Glutamatergic neuron (in vitro differentiated cells): ENCODE results near the gene CCDC197. TPM values are rescaled to one million over a fixed set of nuclear protein-coding genes. Genes with fewer than 3 reads are reported as not detected.

Experiments
- DNase-seq: peaks from one replicate; pipeline ENCODE4 v3.0.0; 2022
- H3K27ac Mint-ChIP-seq: one replicate; pipeline ENCODE4 v1.8.0; 2020; ENCODE audit warnings: mild to moderate bottlenecking, mixed read lengths, inconsistent platforms; ENCODE audit not compliant: unreplicated experiment
- H3K27me3 Mint-ChIP-seq: one replicate; pipeline ENCODE4 v1.8.0; 2020; ENCODE audit warnings: mild to moderate bottlenecking, moderate library complexity, mixed read lengths, inconsistent platforms; ENCODE audit not compliant: unreplicated experiment
- H3K36me3 Mint-ChIP-seq: one replicate; pipeline ENCODE4 v1.8.0; 2020; ENCODE audit warnings: mild to moderate bottlenecking, mixed read lengths, inconsistent platforms; ENCODE audit not compliant: unreplicated experiment
- H3K4me1 Mint-ChIP-seq: one replicate; pipeline ENCODE4 v1.8.0; 2020; ENCODE audit warnings: mild to moderate bottlenecking, low read depth, mixed read lengths, inconsistent platforms; ENCODE audit not compliant: unreplicated experiment
- H3K4me3 Mint-ChIP-seq: one replicate; pipeline ENCODE4 v1.8.0; 2020; ENCODE audit warnings: mild to moderate bottlenecking, mixed read lengths, inconsistent platforms; ENCODE audit not compliant: unreplicated experiment
- H3K9me3 Mint-ChIP-seq: one replicate; pipeline ENCODE4 v1.8.0; 2020; ENCODE audit warnings: mild to moderate bottlenecking, moderate library complexity, mixed read lengths, inconsistent platforms; ENCODE audit not compliant: unreplicated experiment
- CTCF ChIP-seq: fragments of 200-600 bp; sonication (generic); IDR thresholded peaks from one replicate; pipeline ENCODE4 v1.5.0; 2021; ENCODE audit not compliant: partially characterized antibody, unreplicated experiment
- total RNA-seq: library from RNA; stranded (reverse); fragmentation: NEBNext Ultra II Directional; extraction: Animal tissue kit (Norgen Biotek cat#: 25700); gene quantifications from one replicate; pipeline ENCODE4 v1.2.1, GENCODE V29; 2021; ENCODE audit not compliant: unreplicated experiment

Gene CCDC197
- total RNA-seq, 1 donor from 2014 or later: not detected

- no peak for DNase-seq
- Mint-ChIP-seq H3K4me1 (peaks cover 6% of the 10 kb centered on the region), H3K27me3 (peaks cover 10% of the 10 kb centered on the region), H3K9me3 (peaks cover 13% of the 10 kb centered on the region), H3K4me3 (peak overlapping the region; percentile 20), H3K27ac (peak overlapping the region; percentile 79), H3K36me3 (peaks cover 4% of the 10 kb centered on the region)
- no peak for TF ChIP-seq CTCF
Measured at GRCh38 chr14:94043111-94043755, 46.1 kb downstream of the CCDC197 start.

GRCh38 chr14:94043756-94044475 is 46.8 kb downstream of the CCDC197 start:
- no peak for TF ChIP-seq CTCF
- H3K4me1 Mint-ChIP-seq: peaks cover 6% of the 10 kb centered on the region
- H3K4me3 Mint-ChIP-seq: peak overlapping the region; percentile 20
- DNase-seq: no peak
- H3K9me3 Mint-ChIP-seq: peaks cover 14% of the 10 kb centered on the region
- peaks cover 10% of the 10 kb centered on the region for H3K27me3 Mint-ChIP-seq
- H3K36me3 Mint-ChIP-seq: peaks cover 4% of the 10 kb centered on the region
- peak overlapping the region; percentile 79 for H3K27ac Mint-ChIP-seq

DNA sequence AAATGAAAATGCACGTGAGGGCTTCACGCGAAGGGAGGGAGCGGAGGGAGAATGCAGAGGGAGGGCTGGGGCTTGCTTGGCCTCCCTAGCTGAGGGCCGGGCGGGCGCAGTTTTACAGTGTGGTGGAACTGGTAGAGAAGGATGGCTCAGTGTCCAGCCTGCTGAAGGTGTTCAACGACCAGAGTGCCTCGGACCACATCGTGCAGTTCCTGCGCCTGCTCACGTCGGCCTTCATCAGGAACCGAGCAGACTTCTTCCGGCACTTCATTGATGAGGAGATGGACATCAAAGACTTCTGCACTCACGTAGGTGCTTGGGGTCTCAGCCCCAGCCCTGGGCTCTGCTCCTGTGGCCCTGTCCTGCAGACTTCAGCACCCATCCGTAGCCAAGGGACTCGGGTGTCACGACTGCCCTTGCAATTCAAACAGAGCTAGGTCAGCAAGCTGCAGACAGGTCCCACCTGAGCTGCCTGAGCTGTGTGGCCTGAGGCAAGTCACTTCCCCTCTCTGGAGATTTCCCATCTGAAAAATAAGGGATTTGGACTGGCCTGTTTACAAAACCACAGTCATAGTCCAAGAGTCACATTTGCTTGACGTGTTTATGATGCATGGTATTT is 47.5 kb downstream of the CCDC197 start:
- Mint-ChIP-seq H3K27ac (no peak overlapping the region), H3K4me1 (peaks cover 6% of the 10 kb centered on the region), H3K36me3 (no peaks in the 10 kb centered on the region), H3K9me3 (peaks cover 14% of the 10 kb centered on the region), H3K27me3 (peaks cover 10% of the 10 kb centered on the region), H3K4me3 (no peak overlapping the region)
- DNase-seq: no peak
- TF ChIP-seq CTCF: no peak

DNA sequence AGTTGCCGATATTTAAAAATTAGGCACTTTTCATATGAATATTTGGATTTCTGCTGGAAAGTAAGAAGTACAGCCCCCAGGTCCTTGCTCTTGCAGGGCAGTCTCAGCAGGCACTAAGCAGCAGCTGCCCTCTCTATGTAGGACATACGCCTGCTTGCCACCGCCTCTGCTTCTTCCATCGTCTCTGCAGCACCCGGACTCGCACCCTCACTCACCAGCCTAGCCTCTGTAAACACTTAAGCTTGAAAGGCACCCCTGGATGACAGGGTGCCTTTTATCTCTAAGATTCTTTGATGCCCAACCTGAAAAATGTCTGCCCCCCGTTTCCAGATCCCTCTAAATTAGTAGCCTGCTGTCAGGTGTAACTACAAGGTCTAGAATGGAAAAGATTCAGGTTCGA is 48.0 kb downstream of the CCDC197 start:
- peak overlapping the region; percentile 34 for H3K4me3 Mint-ChIP-seq
- H3K36me3 Mint-ChIP-seq: no peaks in the 10 kb centered on the region
- H3K27me3 Mint-ChIP-seq: peaks cover 10% of the 10 kb centered on the region
- H3K4me1 Mint-ChIP-seq: peaks cover 6% of the 10 kb centered on the region
- no peak for TF ChIP-seq CTCF
- no peak overlapping the region for H3K27ac Mint-ChIP-seq
- H3K9me3 Mint-ChIP-seq: peaks cover 13% of the 10 kb centered on the region
- DNase-seq: no peak
